ENCODE data around the gene KLC1.

GRCh38 chr14:103695296-103696069 is 66.5 kb downstream of the KLC1 start:
- no peak for TF ChIP-seq CTCF (IDR thresholded peaks at IDR 0.05)
- no peak for TF ChIP-seq POLR2A (IDR thresholded peaks at IDR 0.05)
- TF ChIP-seq EP300 (IDR thresholded peaks at IDR 0.05), result no peak
